DND-41 (cell line): ENCODE measurements around the gene SLC6A1.

Experiments used
- ATAC-seq: fragments of 200-7000 bp; cut with Tn5 transposase; 3 replicates; pipeline ENCODE4 v1.9.1; 2021; ENCODE audit warnings: low read depth; ENCODE audit not compliant: insufficient read depth
- DNase-seq: peaks from one replicate; pipeline ENCODE4 v3.0.0-alpha.2; 2020
- H2AFZ ChIP-seq: 2 replicates; pipeline ENCODE4 v1.6.0; 2012; ENCODE audit warnings: low read depth, low read length
- H3K27ac ChIP-seq: 2 replicates; pipeline ENCODE4 v1.5.1; 2012; ENCODE audit warnings: low read length, inconsistent platforms
- H3K27me3 ChIP-seq: fragments of 200-600 bp; sonication (generic); 2 replicates; pipeline ENCODE4 v1.6.0; 2012; ENCODE audit warnings: low read length, mild to moderate bottlenecking, inconsistent platforms; ENCODE audit not compliant: insufficient read depth, poor library complexity
- H3K36me3 ChIP-seq: 2 replicates; pipeline ENCODE4 v1.5.1; 2012; ENCODE audit warnings: low read length, inconsistent platforms; ENCODE audit not compliant: insufficient read depth
- H3K4me1 ChIP-seq: 2 replicates; pipeline ENCODE4 v1.5.1; 2012; ENCODE audit warnings: mild to moderate bottlenecking, low read length; ENCODE audit not compliant: insufficient read depth
- H3K4me2 ChIP-seq: 2 replicates; pipeline ENCODE4 v1.6.0; 2012; ENCODE audit warnings: mild to moderate bottlenecking, moderate library complexity, low read length, inconsistent platforms; ENCODE audit not compliant: insufficient read depth
- H3K4me3 ChIP-seq, 2 experiments: fragments of 200-600 bp in 1 of 2; shearing (Covaris generic) in 1 of 2; 2 replicates each; pipeline ENCODE4 v1.5.1; 2012 to 2016; ENCODE audit warnings: inconsistent platforms in 2 of 2, low read length in 2 of 2, mild to moderate bottlenecking in 2 of 2, low read depth in 1 of 2, moderate library complexity in 1 of 2
- H3K79me2 ChIP-seq: 2 replicates; pipeline ENCODE4 v1.6.0; 2012; ENCODE audit warnings: low read length, inconsistent platforms; ENCODE audit not compliant: insufficient read depth
- H3K9ac ChIP-seq: 2 replicates; pipeline ENCODE4 v1.6.0; 2012; ENCODE audit warnings: low read depth, mild to moderate bottlenecking, inconsistent platforms, low read length, moderate library complexity
- H3K9me3 ChIP-seq: 2 replicates; pipeline ENCODE4 v1.5.1; 2012; ENCODE audit warnings: low read length, moderate library complexity, mild to moderate bottlenecking, inconsistent platforms; ENCODE audit not compliant: insufficient read depth, severe bottlenecking
- H4K20me1 ChIP-seq: 2 replicates; pipeline ENCODE4 v1.6.0; 2012; ENCODE audit warnings: low read length; ENCODE audit not compliant: insufficient read depth
- CTCF ChIP-seq: IDR thresholded peaks from 2 replicates; pipeline ENCODE4 v1.5.1; 2012; ENCODE audit warnings: borderline replicate concordance, low read length, moderate library complexity, mild to moderate bottlenecking; ENCODE audit not compliant: poor library complexity, severe bottlenecking; ENCODE audit errors: extremely low read depth
- EZH2 ChIP-seq: IDR thresholded peaks from 3 replicates; pipeline ENCODE4 v1.6.1; 2012; ENCODE audit warnings: borderline replicate concordance, low read depth, mild to moderate bottlenecking, moderate library complexity, low read length, inconsistent platforms; ENCODE audit not compliant: severe bottlenecking

SLC6A1 gene

GRCh38 chr3:10986592-10986991 is 6.0 kb upstream of the SLC6A1 start:
- Histone ChIP-seq H3K36me3 (no peaks in the 10 kb centered on the region), H3K4me2 (no peak overlapping the region), H3K79me2 (no peaks in the 10 kb centered on the region), H3K27me3 (no peaks in the 10 kb centered on the region), H3K4me1 (no peaks in the 10 kb centered on the region), H3K4me3 (no peak overlapping the region), H3K27ac (no peak overlapping the region), H3K9me3 (no peaks in the 10 kb centered on the region), H2AFZ (no peak overlapping the region), H3K9ac (no peak overlapping the region), H4K20me1 (no peaks in the 10 kb centered on the region; the same call in 1 of the 2 replicates)
- ATAC-seq (no peak), DNase-seq (no peak)
- TF ChIP-seq EZH2 (no peak), CTCF (no peak)

GRCh38 chr3:10988001-10988665 is 4.4 kb upstream of the SLC6A1 start:
- H3K4me2 ChIP-seq = no peak overlapping the region
- no peak overlapping the region for H2AFZ ChIP-seq

GRCh38 chr3:10988991-10989484 is 3.5 kb upstream of the SLC6A1 start:
- no peak for ATAC-seq
- no peak for DNase-seq

More at GRCh38 chr3:10988001-10988665, 4.4 kb upstream of the SLC6A1 start:
- no peaks in the 10 kb centered on the region for H3K9me3 ChIP-seq
- no peaks in the 10 kb centered on the region for H3K4me1 ChIP-seq
- ATAC-seq (no peak), DNase-seq (no peak)
- H4K20me1 ChIP-seq = no peaks in the 10 kb centered on the region; the same call in 1 of the 2 replicates
- no peaks in the 10 kb centered on the region for H3K79me2 ChIP-seq
- H3K4me3 ChIP-seq = no peak overlapping the region
- no peaks in the 10 kb centered on the region for H3K27me3 ChIP-seq
- no peak overlapping the region for H3K9ac ChIP-seq
- H3K27ac ChIP-seq = no peak overlapping the region
- TF ChIP-seq EZH2 (no peak), CTCF (no peak)
- no peaks in the 10 kb centered on the region for H3K36me3 ChIP-seq

More at GRCh38 chr3:10988991-10989484, 3.5 kb upstream of the SLC6A1 start:
- no peaks in the 10 kb centered on the region for H3K4me1 ChIP-seq
- H3K79me2 ChIP-seq = no peaks in the 10 kb centered on the region
- no peak overlapping the region for H3K4me2 ChIP-seq
- no peak overlapping the region for H3K4me3 ChIP-seq
- no peaks in the 10 kb centered on the region; the same call in 1 of the 2 replicates for H4K20me1 ChIP-seq
- H2AFZ ChIP-seq = no peak overlapping the region
- no peaks in the 10 kb centered on the region for H3K9me3 ChIP-seq
- no peak overlapping the region for H3K27ac ChIP-seq
- no peaks in the 10 kb centered on the region for H3K27me3 ChIP-seq
- no peak overlapping the region for H3K9ac ChIP-seq
- no peak for TF ChIP-seq CTCF
- no peak for TF ChIP-seq EZH2
- no peaks in the 10 kb centered on the region for H3K36me3 ChIP-seq
